Tibial artery (tissue), 4 donors: ENCODE results near the gene GAS7.

ENCODE experiments used
- DNase-seq, 2 donors: peaks; one replicate each; pipeline ENCODE4 v3.0.0-alpha.2; 2019
- H3K27ac ChIP-seq, 2 donors: fragments of 200-600 bp; sonication (generic) in 1 of 2; 1 replicate in 1 of 2; 2 replicates in 1 of 2; pipeline ENCODE4 v1.5.1; 2018 to 2019; ENCODE audit warnings: mild to moderate bottlenecking in 1 of 2
- H3K27me3 ChIP-seq, 2 donors: fragments of 200-600 bp; sonication (generic) in 1 of 2; one replicate each; pipeline versions ENCODE4 v1.5.1 to v1.6.0; 2016 to 2019
- H3K36me3 ChIP-seq, 3 donors: fragments of 200-600 bp; sonication (generic) in 2 of 3; one replicate each; pipeline ENCODE4 v1.5.1; 2016 to 2019; ENCODE audit warnings: mild to moderate bottlenecking in 2 of 3
- H3K4me1 ChIP-seq, 4 donors: fragments of 200-600 bp; sonication (generic) in 2 of 4; 1 replicate in 3 of 4; 2 replicates in 1 of 4; pipeline ENCODE4 v1.5.1; 2016 to 2019
- H3K4me3 ChIP-seq, 2 donors: fragments of 200-600 bp; sonication (generic) in 1 of 2; 1 replicate in 1 of 2; 2 replicates in 1 of 2; pipeline ENCODE4 v1.5.1; 2018 to 2019; ENCODE audit warnings: mild to moderate bottlenecking in 2 of 2
- H3K9me3 ChIP-seq, 3 donors: fragments of 200-600 bp; sonication (generic) in 1 of 3; one replicate each; pipeline ENCODE4 v1.5.1; 2016 to 2019
- intact Hi-C: fragments of 100-400 bp; cut with DNase I; formaldehyde crosslinking; loops from one replicate; pipeline ENCODE4 v1.15.0; 2023; ENCODE audit warnings: low total_unique reads
- TF ChIP-seq, protein P1 (sequence below), 2 experiments: fragments of 200-600 bp in 1 of 2; fragments of 450-650 bp in 1 of 2; IDR thresholded peaks; one replicate each; pipeline ENCODE4 v1.5.1; 2017 to 2019; ENCODE audit warnings: antibody characterized with exemption in 2 of 2, mild to moderate bottlenecking in 1 of 2, moderate library complexity in 1 of 2

GAS7 gene

DNA sequence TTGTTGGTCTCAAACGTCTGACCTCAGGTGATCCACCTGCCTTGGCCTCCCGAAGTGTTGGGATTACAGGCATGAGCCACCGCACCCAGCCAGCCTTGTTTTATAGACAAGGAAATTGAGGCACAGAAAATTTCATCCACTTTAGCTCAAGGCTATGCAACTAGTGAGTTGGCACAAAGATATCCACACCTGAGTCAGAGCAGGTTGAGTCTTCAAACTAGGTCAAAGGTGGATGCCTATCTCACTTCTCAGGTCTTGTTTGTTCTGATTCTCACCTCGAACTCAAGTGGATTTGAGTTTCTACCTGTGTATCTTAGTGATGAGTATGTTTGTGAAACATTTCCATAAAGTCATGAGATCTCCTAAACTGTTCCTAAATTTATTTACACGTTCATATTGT lies 35.6 kb upstream of the GAS7 start:
- intact Hi-C loops: no loop called here
- DNase-seq: no peak
- Histone ChIP-seq H3K27me3 (no peaks in the 10 kb centered on the region), H3K4me1 (no peaks in the 10 kb centered on the region), H3K36me3 (no peaks in the 10 kb centered on the region), H3K9me3 (peaks cover 0 to 8% (median 0%) of the 10 kb centered on the region in 3 donors), H3K27ac (no peak overlapping the region), H3K4me3 (no peak overlapping the region)
- TF ChIP-seq, protein P1, sequence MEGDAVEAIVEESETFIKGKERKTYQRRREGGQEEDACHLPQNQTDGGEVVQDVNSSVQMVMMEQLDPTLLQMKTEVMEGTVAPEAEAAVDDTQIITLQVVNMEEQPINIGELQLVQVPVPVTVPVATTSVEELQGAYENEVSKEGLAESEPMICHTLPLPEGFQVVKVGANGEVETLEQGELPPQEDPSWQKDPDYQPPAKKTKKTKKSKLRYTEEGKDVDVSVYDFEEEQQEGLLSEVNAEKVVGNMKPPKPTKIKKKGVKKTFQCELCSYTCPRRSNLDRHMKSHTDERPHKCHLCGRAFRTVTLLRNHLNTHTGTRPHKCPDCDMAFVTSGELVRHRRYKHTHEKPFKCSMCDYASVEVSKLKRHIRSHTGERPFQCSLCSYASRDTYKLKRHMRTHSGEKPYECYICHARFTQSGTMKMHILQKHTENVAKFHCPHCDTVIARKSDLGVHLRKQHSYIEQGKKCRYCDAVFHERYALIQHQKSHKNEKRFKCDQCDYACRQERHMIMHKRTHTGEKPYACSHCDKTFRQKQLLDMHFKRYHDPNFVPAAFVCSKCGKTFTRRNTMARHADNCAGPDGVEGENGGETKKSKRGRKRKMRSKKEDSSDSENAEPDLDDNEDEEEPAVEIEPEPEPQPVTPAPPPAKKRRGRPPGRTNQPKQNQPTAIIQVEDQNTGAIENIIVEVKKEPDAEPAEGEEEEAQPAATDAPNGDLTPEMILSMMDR (IDR thresholded peaks at IDR 0.05): no peak

DNA sequence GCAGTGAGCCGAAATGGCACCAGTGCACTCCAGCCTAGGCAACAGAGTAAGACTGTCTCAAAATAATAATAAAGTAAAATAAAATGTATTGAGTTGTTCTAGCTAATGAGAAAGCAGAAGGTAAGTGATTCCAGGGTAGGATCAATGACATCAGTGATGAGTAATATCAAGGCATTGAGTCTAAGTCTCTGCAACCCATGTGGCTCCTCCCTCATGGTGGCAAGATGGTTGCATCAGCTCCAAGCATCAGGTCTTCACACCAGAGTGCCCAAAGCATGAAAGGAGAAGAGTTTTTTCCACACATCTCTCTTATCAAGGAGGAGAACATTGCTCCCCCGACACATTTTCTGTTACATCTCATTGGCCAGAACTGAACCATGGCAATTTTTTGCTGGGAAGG lies 34.8 kb upstream of the GAS7 start:
- Histone ChIP-seq H3K4me3 (no peak overlapping the region), H3K4me1 (no peaks in the 10 kb centered on the region), H3K27ac (no peak overlapping the region), H3K9me3 (peaks cover 0 to 8% (median 0%) of the 10 kb centered on the region in 3 donors), H3K27me3 (no peaks in the 10 kb centered on the region), H3K36me3 (no peaks in the 10 kb centered on the region)
- TF ChIP-seq, protein P1 (IDR thresholded peaks at IDR 0.05): no peak
- intact Hi-C loops: no loop called here
- no peak for DNase-seq

DNA sequence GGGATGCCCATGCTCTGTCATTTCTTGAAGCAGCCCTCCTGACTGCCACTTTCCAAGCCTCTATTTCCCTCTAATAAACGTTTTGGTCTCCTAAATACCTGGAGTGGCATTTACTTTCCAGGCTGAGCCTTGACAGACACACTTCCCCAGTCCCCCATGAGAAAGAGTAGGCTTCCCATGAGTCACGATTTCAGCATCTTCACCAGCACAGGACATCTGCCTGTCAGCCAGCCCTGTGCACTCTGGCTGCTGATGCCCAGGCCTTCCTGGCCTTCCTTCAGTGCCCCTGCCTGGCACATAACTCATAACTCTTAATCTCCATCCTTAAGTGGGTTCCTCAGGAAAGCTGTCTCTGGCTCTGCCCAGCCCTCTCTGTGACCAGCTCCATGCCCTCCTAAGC lies 30.8 kb upstream of the GAS7 start:
- no peak for DNase-seq
- intact Hi-C loops: no loop called here
- Histone ChIP-seq H3K4me3 (no peak overlapping the region), H3K9me3 (peaks cover 0 to 8% (median 0%) of the 10 kb centered on the region in 3 donors), H3K27ac (no peak overlapping the region), H3K36me3 (no peaks in the 10 kb centered on the region), H3K27me3 (no peaks in the 10 kb centered on the region), H3K4me1 (no peaks in the 10 kb centered on the region)
- TF ChIP-seq, protein P1 (IDR thresholded peaks at IDR 0.05): no peak

- intact Hi-C loops: no loop called here
- DNase-seq: peak in 1 of 2 donors; percentile 41
- H3K9me3 ChIP-seq: peaks cover 0 to 8% (median 3%) of the 10 kb centered on the region in 3 donors
- no peaks in the 10 kb centered on the region for H3K4me1 ChIP-seq
- H3K4me3 ChIP-seq: no peak overlapping the region
- TF ChIP-seq, protein P1 (IDR thresholded peaks at IDR 0.05): peak; percentile 44 to 51
- no peaks in the 10 kb centered on the region for H3K27me3 ChIP-seq
- no peak overlapping the region for H3K27ac ChIP-seq
- H3K36me3 ChIP-seq: no peaks in the 10 kb centered on the region
These were observed 28.7 kb upstream of the GAS7 start for GRCh38 chr17:10226930-10227695.

DNA sequence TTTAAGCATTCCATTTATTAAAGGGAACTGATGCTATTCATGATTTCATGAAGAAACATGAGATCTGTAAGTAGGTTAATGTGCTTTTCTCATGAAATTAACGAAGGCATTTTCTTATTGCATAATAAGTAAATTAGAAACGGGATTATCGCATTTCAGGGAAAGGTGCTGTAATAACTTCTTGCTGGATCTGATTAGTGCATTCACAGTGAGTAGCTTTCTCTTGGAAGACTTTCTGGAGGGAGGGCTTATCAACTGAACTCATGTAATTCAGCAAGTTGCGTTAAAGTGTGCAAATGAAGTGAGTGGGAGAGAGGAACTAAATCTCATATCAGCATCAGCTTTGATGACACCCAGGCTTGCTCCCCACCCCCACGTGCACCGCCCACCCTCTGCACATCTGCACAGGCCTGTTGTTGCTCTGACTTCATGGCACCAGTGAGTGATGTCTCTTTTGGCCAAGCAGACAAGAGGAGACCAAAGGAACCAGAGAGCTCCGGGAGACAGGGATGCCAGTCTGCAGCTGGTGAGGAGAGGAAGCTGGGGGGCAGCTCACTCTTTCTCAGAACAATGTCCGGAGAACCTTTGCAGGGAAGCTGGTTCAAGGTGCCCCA lies 26.3 kb upstream of the GAS7 start:
- intact Hi-C loops: no loop called here
- H3K36me3 ChIP-seq: no peaks in the 10 kb centered on the region
- H3K4me3 ChIP-seq: no peak overlapping the region
- TF ChIP-seq, protein P1 (IDR thresholded peaks at IDR 0.05): no peak
- no peaks in the 10 kb centered on the region for H3K4me1 ChIP-seq
- peaks cover 0 to 4% (median 3%) of the 10 kb centered on the region in 3 donors for H3K9me3 ChIP-seq
- DNase-seq: no peak
- H3K27me3 ChIP-seq: no peaks in the 10 kb centered on the region
- H3K27ac ChIP-seq: no peak overlapping the region
